Activated CD4-positive, alpha-beta memory T cell treated with anti-CD3 and anti-CD28 coated beads, Interleukin-2, amount 10 ng/mL, durations not matched to agents 7 days and 5 days (primary cell): ENCODE results near the gene PRKG1. TPM values are rescaled to one million over a fixed set of nuclear protein-coding genes. Genes with fewer than 3 reads are reported as not detected.

Experiments
- CTCF ChIA-PET: fragments of 350-600 bp; sonication (Branson Sonifier 250); formaldehyde crosslinking; loops from one replicate; lab custom pipeline; 2021; ENCODE audit warnings: antibody characterized with exemption, inconsistent platforms; lab: Charles Lee
- POLR2A ChIA-PET: fragments of 350-600 bp; sonication (Branson Sonifier 250); formaldehyde crosslinking; loops from one replicate; lab custom pipeline; 2021; ENCODE audit warnings: antibody characterized with exemption; lab: Charles Lee
- DNase-seq: peaks from one replicate; pipeline ENCODE4 v3.0.0-alpha.2; 2020
- H3K27ac Mint-ChIP-seq: one replicate; pipeline ENCODE4 v1.8.0; 2021; ENCODE audit warnings: mild to moderate bottlenecking, mixed read lengths
- H3K27me3 Mint-ChIP-seq: one replicate; pipeline ENCODE4 v1.8.0; 2021; ENCODE audit warnings: mixed read lengths
- H3K36me3 Mint-ChIP-seq: one replicate; pipeline ENCODE4 v1.8.0; 2021; ENCODE audit warnings: low read depth, mixed read lengths
- H3K4me1 Mint-ChIP-seq: one replicate; pipeline ENCODE4 v1.8.0; 2021; ENCODE audit warnings: mixed read lengths
- H3K4me3 Mint-ChIP-seq: one replicate; pipeline ENCODE4 v1.8.0; 2021; ENCODE audit warnings: mild to moderate bottlenecking, mixed read lengths
- H3K9me3 Mint-ChIP-seq: one replicate; pipeline ENCODE4 v1.8.0; 2021; ENCODE audit warnings: mixed read lengths
- total RNA-seq, 2 experiments: library from RNA; stranded (reverse); gene quantifications; one replicate each; pipeline ENCODE4 v1.2.3, GENCODE V29; 2021

The PRKG1 gene
- total RNA-seq, 2 experiments from 2014 or later = not detected

- Mint-ChIP-seq H3K4me1 (no peaks in the 10 kb centered on the region), H3K27ac (no peak overlapping the region), H3K9me3 (no peaks in the 10 kb centered on the region), H3K4me3 (no peak overlapping the region), H3K27me3 (no peaks in the 10 kb centered on the region), H3K36me3 (no peaks in the 10 kb centered on the region)
- POLR2A ChIA-PET = no interaction called here
- CTCF ChIA-PET = no interaction called here
- no peak for DNase-seq
Measured at GRCh38 chr10:51106311-51106945, 32.1 kb downstream of the PRKG1 start.

GRCh38 chr10:51108406-51108805, 34.1 kb downstream of the PRKG1 start:
- Mint-ChIP-seq H3K36me3 (no peaks in the 10 kb centered on the region), H3K27ac (no peak overlapping the region), H3K9me3 (no peaks in the 10 kb centered on the region), H3K4me1 (no peaks in the 10 kb centered on the region), H3K4me3 (no peak overlapping the region), H3K27me3 (no peaks in the 10 kb centered on the region)
- POLR2A ChIA-PET = no interaction called here
- no peak for DNase-seq
- CTCF ChIA-PET = no interaction called here

GRCh38 chr10:51109801-51110533, 35.7 kb downstream of the PRKG1 start:
- Mint-ChIP-seq H3K4me1 (no peaks in the 10 kb centered on the region), H3K9me3 (no peaks in the 10 kb centered on the region), H3K27ac (no peak overlapping the region), H3K36me3 (no peaks in the 10 kb centered on the region), H3K27me3 (no peaks in the 10 kb centered on the region), H3K4me3 (no peak overlapping the region)
- ChIA-PET CTCF (no interaction called here), POLR2A (no interaction called here)
- DNase-seq = no peak

GRCh38 chr10:51112013-51112412, 37.7 kb downstream of the PRKG1 start:
- no peak for DNase-seq
- CTCF ChIA-PET = no interaction called here

GRCh38 chr10:51113007-51113406, 38.7 kb downstream of the PRKG1 start:
- H3K4me3 Mint-ChIP-seq = no peak overlapping the region
- ChIA-PET CTCF (no interaction called here), POLR2A (no interaction called here)
- no peaks in the 10 kb centered on the region for H3K9me3 Mint-ChIP-seq
- H3K4me1 Mint-ChIP-seq = no peaks in the 10 kb centered on the region
- H3K36me3 Mint-ChIP-seq = no peaks in the 10 kb centered on the region
- no peak overlapping the region for H3K27ac Mint-ChIP-seq
- H3K27me3 Mint-ChIP-seq = no peaks in the 10 kb centered on the region
- DNase-seq = no peak

More at GRCh38 chr10:51112013-51112412, 37.7 kb downstream of the PRKG1 start:
- POLR2A ChIA-PET = no interaction called here
- Mint-ChIP-seq H3K4me3 (no peak overlapping the region), H3K27ac (no peak overlapping the region), H3K9me3 (no peaks in the 10 kb centered on the region), H3K36me3 (no peaks in the 10 kb centered on the region), H3K27me3 (no peaks in the 10 kb centered on the region), H3K4me1 (no peaks in the 10 kb centered on the region)

- POLR2A ChIA-PET = no interaction called here
- Mint-ChIP-seq H3K36me3 (no peaks in the 10 kb centered on the region), H3K4me1 (no peaks in the 10 kb centered on the region), H3K27ac (no peak overlapping the region), H3K4me3 (no peak overlapping the region), H3K9me3 (no peaks in the 10 kb centered on the region), H3K27me3 (no peaks in the 10 kb centered on the region)
- CTCF ChIA-PET = no interaction called here
- DNase-seq = no peak
Measured at GRCh38 chr10:51117053-51117660, 42.9 kb downstream of the PRKG1 start.

GRCh38 chr10:51117794-51118193, 43.5 kb downstream of the PRKG1 start:
- no peaks in the 10 kb centered on the region for H3K9me3 Mint-ChIP-seq
- H3K4me3 Mint-ChIP-seq = no peak overlapping the region
- no peak overlapping the region for H3K27ac Mint-ChIP-seq
- ChIA-PET POLR2A (no interaction called here), CTCF (no interaction called here)
- no peaks in the 10 kb centered on the region for H3K36me3 Mint-ChIP-seq
- no peaks in the 10 kb centered on the region for H3K4me1 Mint-ChIP-seq
- H3K27me3 Mint-ChIP-seq = no peaks in the 10 kb centered on the region
- no peak for DNase-seq

GRCh38 chr10:51119441-51119840, 45.2 kb downstream of the PRKG1 start:
- Mint-ChIP-seq H3K27ac (no peak overlapping the region), H3K27me3 (no peaks in the 10 kb centered on the region), H3K36me3 (no peaks in the 10 kb centered on the region), H3K9me3 (no peaks in the 10 kb centered on the region), H3K4me1 (no peaks in the 10 kb centered on the region), H3K4me3 (no peak overlapping the region)
- POLR2A ChIA-PET = no interaction called here
- DNase-seq = no peak
- CTCF ChIA-PET = no interaction called here

- Mint-ChIP-seq H3K4me3 (no peak overlapping the region), H3K4me1 (no peaks in the 10 kb centered on the region), H3K9me3 (no peaks in the 10 kb centered on the region), H3K27me3 (no peaks in the 10 kb centered on the region), H3K36me3 (no peaks in the 10 kb centered on the region), H3K27ac (no peak overlapping the region)
- POLR2A ChIA-PET = no interaction called here
- no peak for DNase-seq
- CTCF ChIA-PET = no interaction called here
Measured at GRCh38 chr10:51121861-51122260, 47.6 kb downstream of the PRKG1 start.

GRCh38 chr10:51124852-51125251, 50.6 kb downstream of the PRKG1 start:
- Mint-ChIP-seq H3K4me3 (no peak overlapping the region), H3K4me1 (no peaks in the 10 kb centered on the region), H3K36me3 (no peaks in the 10 kb centered on the region), H3K27ac (no peak overlapping the region), H3K9me3 (no peaks in the 10 kb centered on the region), H3K27me3 (no peaks in the 10 kb centered on the region)
- ChIA-PET CTCF (no interaction called here), POLR2A (no interaction called here)
- DNase-seq = no peak

GRCh38 chr10:51125518-51125917, 51.2 kb downstream of the PRKG1 start:
- Mint-ChIP-seq H3K4me3 (no peak overlapping the region), H3K27ac (no peak overlapping the region), H3K4me1 (no peaks in the 10 kb centered on the region), H3K27me3 (no peaks in the 10 kb centered on the region), H3K36me3 (no peaks in the 10 kb centered on the region), H3K9me3 (no peaks in the 10 kb centered on the region)
- CTCF ChIA-PET = no interaction called here
- POLR2A ChIA-PET = interaction anchor here (0.6 kb wide), 1 partner anchor 19 kb away, joined by 3 read pairs; no protein-coding TSS in a partner anchor
- DNase-seq = no peak

GRCh38 chr10:51129946-51130544, 55.8 kb downstream of the PRKG1 start:
- Mint-ChIP-seq H3K27me3 (no peaks in the 10 kb centered on the region), H3K4me3 (no peak overlapping the region), H3K9me3 (no peaks in the 10 kb centered on the region), H3K36me3 (no peaks in the 10 kb centered on the region), H3K4me1 (no peaks in the 10 kb centered on the region), H3K27ac (no peak overlapping the region)
- CTCF ChIA-PET = no interaction called here
- POLR2A ChIA-PET = no interaction called here
- DNase-seq = no peak

- ChIA-PET POLR2A (no interaction called here), CTCF (no interaction called here)
- Mint-ChIP-seq H3K27ac (no peak overlapping the region), H3K36me3 (no peaks in the 10 kb centered on the region), H3K4me3 (no peak overlapping the region), H3K27me3 (no peaks in the 10 kb centered on the region), H3K4me1 (no peaks in the 10 kb centered on the region), H3K9me3 (no peaks in the 10 kb centered on the region)
- DNase-seq = no peak
Measured at GRCh38 chr10:51137756-51138529, 63.7 kb downstream of the PRKG1 start.
